GM12872 (cell line): Measurements from ENCODE around the gene AMIGO3.

Source experiments
- CTCF ChIP-seq: IDR thresholded peaks from 3 replicates; pipeline ENCODE4 v1.5.1; 2011; ENCODE audit warnings: low read depth, mild to moderate bottlenecking, low read length, moderate library complexity; ENCODE audit not compliant: insufficient read depth

The AMIGO3 gene

GRCh38 chr3:49668861-49669260, 50.6 kb downstream of the AMIGO3 start:
- TF ChIP-seq CTCF, result no peak

- 0 out of 3 replicates have a peak, but pooled peaks have one; percentile 3 for TF ChIP-seq CTCF
Measured at GRCh38 chr3:49668414-49668797, 51.1 kb downstream of the AMIGO3 start.

- no peak for TF ChIP-seq CTCF
Measured at GRCh38 chr3:49667701-49668413, 51.6 kb downstream of the AMIGO3 start.
